ENCODE results near the gene DHRS3. TPM values are rescaled to one million over a fixed set of nuclear protein-coding genes. Genes with fewer than 3 reads are reported as not detected.
A peak's percentile ranks its signal among the peaks of the same experiment; 100 is the strongest.

The DHRS3 gene
- total RNA-seq, 1 experiment from 2014 or later, result 154 TPM

- POLR2A ChIA-PET (ENCODE audit: unreplicated experiment), result no interaction called here
- no peak overlapping the region for H3K27ac ChIP-seq
These were observed 54.9 kb downstream of the DHRS3 start for GRCh38 chr1:12562955-12563576.

DNA sequence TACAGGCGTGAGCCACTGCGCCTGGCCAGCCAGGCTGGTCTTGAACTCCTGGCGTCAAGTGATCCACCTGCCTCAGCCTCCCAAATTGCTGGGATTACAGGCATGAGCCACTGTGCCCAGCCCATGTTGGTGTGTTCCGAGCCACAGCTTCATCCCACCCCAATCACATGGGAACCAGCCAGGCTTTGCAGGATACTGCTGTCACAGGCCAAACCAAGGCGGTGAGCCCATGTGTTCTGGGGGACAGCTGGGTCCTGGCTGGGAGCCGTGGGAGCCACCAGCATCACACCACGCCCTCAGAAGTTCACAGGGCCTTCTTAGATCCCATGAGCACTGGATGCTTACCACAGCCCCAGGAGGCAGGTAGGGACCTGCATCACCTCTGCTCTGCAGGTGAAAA, 56.9 kb downstream of the DHRS3 start:
- Histone ChIP-seq H3K4me1 (replicated peaks; ENCODE audit: insufficient read depth) (peaks cover 4% of the 10 kb centered on the region; the same call in 1 of the 2 replicates), H3K9me3 (ENCODE audit: insufficient read depth, low read depth) (0 out of 2 replicates have a peak, but pooled peaks cover 4% of the 10 kb centered on the region), H3K9me2 (ENCODE audit: insufficient read depth) (no peaks in the 10 kb centered on the region), H3F3A (ENCODE audit: insufficient read depth, low read depth) (peaks cover 5% of the 10 kb centered on the region), H3K27me3 (ENCODE audit: insufficient read depth, low read depth) (no peaks in the 10 kb centered on the region), H3K79me2 (ENCODE audit: low read depth) (no peaks in the 10 kb centered on the region), H4K20me1 (ENCODE audit: insufficient read depth) (no peaks in the 10 kb centered on the region), H3K4me3 (no peak overlapping the region), H3K27ac (no peak overlapping the region), H3K36me3 (ENCODE audit: low read depth) (no peaks in the 10 kb centered on the region), H3K4me2 (no peak overlapping the region), H2AFZ (no peak overlapping the region)
- intact Hi-C loops (cut with micrococcal nuclease; ENCODE audit: unreplicated experiment), result no loop called here
- no peak for DNase-seq
- POLR2A ChIA-PET (ENCODE audit: unreplicated experiment), result no interaction called here
- TF ChIP-seq CTCF (conservative IDR thresholded peaks at IDR 0.05) (no peak), EZH2 (IDR thresholded peaks at IDR 0.05; ENCODE audit: low read depth) (no peak)
- BruUV-seq (replicated peaks), result no TSS peak
- CTCF ChIA-PET, result no interaction called here

More at GRCh38 chr1:12562955-12563576, 54.9 kb downstream of the DHRS3 start:
- no peak for DNase-seq
- H3K9me3 ChIP-seq (ENCODE audit: insufficient read depth, low read depth), result 0 out of 2 replicates have a peak, but pooled peaks cover 4% of the 10 kb centered on the region
- no peak for TF ChIP-seq CTCF (conservative IDR thresholded peaks at IDR 0.05)
- TF ChIP-seq EZH2 (IDR thresholded peaks at IDR 0.05; ENCODE audit: low read depth), result no peak
- no peak overlapping the region for H2AFZ ChIP-seq
- no peak overlapping the region for H3K4me2 ChIP-seq
- CTCF ChIA-PET, result no interaction called here
- no peak overlapping the region for H3K4me3 ChIP-seq
- BruUV-seq (replicated peaks), result no TSS peak
- H4K20me1 ChIP-seq (ENCODE audit: insufficient read depth), result no peaks in the 10 kb centered on the region
- H3K36me3 ChIP-seq (ENCODE audit: low read depth), result peaks cover 6% of the 10 kb centered on the region; the same call in 1 of the 2 replicates
- no peaks in the 10 kb centered on the region for H3K9me2 ChIP-seq (ENCODE audit: insufficient read depth)
- no peaks in the 10 kb centered on the region for H3K79me2 ChIP-seq (ENCODE audit: low read depth)
- H3F3A ChIP-seq (ENCODE audit: insufficient read depth, low read depth), result peaks cover 12% of the 10 kb centered on the region
- H3K27me3 ChIP-seq (ENCODE audit: insufficient read depth, low read depth), result no peaks in the 10 kb centered on the region
- intact Hi-C loops (cut with micrococcal nuclease; ENCODE audit: unreplicated experiment), result no loop called here
- no peaks in the 10 kb centered on the region for H3K4me1 ChIP-seq (replicated peaks; ENCODE audit: insufficient read depth)

DNA sequence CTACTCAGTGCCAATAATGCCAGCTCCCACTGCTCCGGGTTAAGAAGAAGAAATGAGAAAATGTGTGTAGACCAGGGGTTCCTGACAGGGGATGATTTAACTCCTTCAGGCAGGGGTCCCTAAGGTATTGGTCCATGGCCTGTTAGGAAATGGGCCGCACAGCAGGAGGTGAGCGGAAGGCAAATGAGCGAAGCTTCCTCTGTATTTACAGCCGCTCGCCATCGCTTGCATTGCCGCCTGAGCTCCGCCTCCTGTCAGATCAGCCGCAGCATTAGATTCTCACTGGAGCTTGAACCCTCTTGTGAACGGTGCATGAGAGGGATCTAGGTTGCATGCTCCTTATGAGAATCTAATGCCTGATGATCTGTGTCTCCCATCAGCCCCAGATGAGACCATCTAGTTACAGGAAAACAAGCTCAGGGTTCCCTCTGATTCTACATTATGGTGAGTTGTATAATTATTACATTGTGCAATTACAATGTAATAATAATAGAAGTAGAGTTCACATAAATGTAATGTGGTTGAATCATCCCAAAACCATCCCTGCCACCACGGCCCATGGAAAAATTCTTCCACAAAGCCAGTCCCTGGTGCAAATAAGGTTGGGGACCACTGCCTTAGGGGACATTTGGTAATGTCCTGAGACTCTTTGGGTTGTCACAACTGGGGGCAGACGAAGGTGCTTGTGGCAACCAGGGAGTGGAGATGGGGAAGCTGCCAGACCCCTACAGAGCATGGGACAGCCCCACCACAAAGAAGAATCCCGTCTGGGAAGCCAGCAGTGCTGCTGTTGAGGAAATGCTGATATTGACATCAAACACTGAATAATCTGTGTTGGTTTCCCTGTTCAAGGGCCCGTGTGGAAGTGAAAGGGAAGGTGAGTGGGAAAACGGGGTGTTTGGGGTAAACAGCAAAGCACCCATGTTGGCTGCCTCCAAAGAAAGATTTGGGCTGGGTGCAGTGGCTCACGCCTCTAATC, 60.8 kb downstream of the DHRS3 start:
- Histone ChIP-seq H3K4me1 (replicated peaks; ENCODE audit: insufficient read depth) (peaks cover 4% of the 10 kb centered on the region; the same call in 1 of the 2 replicates), H4K20me1 (ENCODE audit: insufficient read depth) (no peaks in the 10 kb centered on the region), H3K4me3 (no peak overlapping the region), H3K9me2 (ENCODE audit: insufficient read depth) (no peaks in the 10 kb centered on the region), H3F3A (ENCODE audit: insufficient read depth, low read depth) (no peaks in the 10 kb centered on the region), H3K79me2 (ENCODE audit: low read depth) (no peaks in the 10 kb centered on the region), H3K4me2 (0 out of 2 replicates have a peak overlapping the region, but pooled peaks have one; percentile 15), H2AFZ (no peak overlapping the region), H3K27me3 (ENCODE audit: insufficient read depth, low read depth) (no peaks in the 10 kb centered on the region), H3K9me3 (ENCODE audit: insufficient read depth, low read depth) (no peaks in the 10 kb centered on the region), H3K36me3 (ENCODE audit: low read depth) (no peaks in the 10 kb centered on the region), H3K27ac (no peak overlapping the region)
- TF ChIP-seq CTCF (conservative IDR thresholded peaks at IDR 0.05) (no peak), EZH2 (IDR thresholded peaks at IDR 0.05; ENCODE audit: low read depth) (no peak)
- ChIA-PET CTCF (interaction anchor here (0.7 kb wide), 1 partner anchor 54 kb away, joined by 4 read pairs; no protein-coding TSS in a partner anchor), POLR2A (ENCODE audit: unreplicated experiment) (interaction anchor here (0.5 kb wide), 2 partner anchors 47 to 62 kb away, joined by 4 to 6 read pairs; no protein-coding TSS in a partner anchor)
- no TSS peak for BruUV-seq (replicated peaks)
- no peak for DNase-seq
- intact Hi-C loops (cut with micrococcal nuclease; ENCODE audit: unreplicated experiment), result no loop called here

All from PC-9 (cell line).